Right atrium auricular region (tissue), 2 donors: ENCODE measurements around the gene AHI1. TPM values are rescaled to one million over a fixed set of nuclear protein-coding genes. Genes with fewer than 3 reads are reported as not detected.

Experiments used
- DNase-seq: peaks from one replicate; pipeline ENCODE4 v3.0.0-alpha.2; 2019; ENCODE audit warnings: low spot score
- H3K27ac ChIP-seq, 2 donors: fragments of 200-600 bp; sonication (generic); 1 replicate in 1 of 2; 2 replicates in 1 of 2; pipeline ENCODE4 v1.5.1; 2016 to 2019
- H3K27me3 ChIP-seq, 2 donors: fragments of 200-600 bp; sonication (generic); one replicate each; pipeline versions ENCODE4 v1.5.1 to v1.6.0; 2017 to 2019
- H3K36me3 ChIP-seq: fragments of 200-600 bp; sonication (generic); one replicate; pipeline ENCODE4 v1.5.1; 2016
- H3K4me1 ChIP-seq, 2 donors: fragments of 200-600 bp; sonication (generic); one replicate each; pipeline versions ENCODE4 v1.5.1 to v1.6.0; 2017 to 2019
- H3K4me3 ChIP-seq, 2 donors: fragments of 200-600 bp; sonication (generic); 1 replicate in 1 of 2; 2 replicates in 1 of 2; pipeline ENCODE4 v1.5.1; 2017 to 2019; ENCODE audit warnings: mild to moderate bottlenecking in 1 of 2, moderate library complexity in 1 of 2
- H3K9me3 ChIP-seq, 2 donors: fragments of 200-600 bp; sonication (generic); one replicate each; pipeline ENCODE4 v1.5.1; 2019
- CTCF ChIP-seq, 2 donors: fragments of 200-600 bp; sonication (generic); IDR thresholded peaks; one replicate each; pipeline ENCODE4 v1.5.1; 2019; ENCODE audit warnings: antibody characterized with exemption in 2 of 2
- total RNA-seq, 2 donors: library from RNA; depleted of rRNA; stranded (reverse); fragments of >200 nt; gene quantifications; one replicate each; pipeline ENCODE4 v1.1.0, GENCODE V29; 2016

AHI1 gene
- total RNA-seq, 2 donors from 2014 or later: 8.5 to 10.2 TPM

GRCh38 chr6:135519348-135519747 is 21.8 kb upstream of the AHI1 start:
- Histone ChIP-seq H3K9me3 (no peaks in the 10 kb centered on the region), H3K27me3 (no peaks in the 10 kb centered on the region), H3K36me3 (no peaks in the 10 kb centered on the region), H3K4me3 (no peak overlapping the region), H3K4me1 (no peaks in the 10 kb centered on the region), H3K27ac (no peak overlapping the region)
- no peak for DNase-seq
- no peak for TF ChIP-seq CTCF (IDR thresholded peaks at IDR 0.05)

- Histone ChIP-seq H3K27me3 (no peaks in the 10 kb centered on the region), H3K36me3 (no peaks in the 10 kb centered on the region), H3K4me3 (no peak overlapping the region), H3K4me1 (no peaks in the 10 kb centered on the region), H3K27ac (no peak overlapping the region), H3K9me3 (no peaks in the 10 kb centered on the region)
- TF ChIP-seq CTCF (IDR thresholded peaks at IDR 0.05): no peak
- DNase-seq: no peak
These were observed 20.0 kb upstream of the AHI1 start for GRCh38 chr6:135517527-135517926.

GRCh38 chr6:135514706-135515105 is 17.2 kb upstream of the AHI1 start:
- TF ChIP-seq CTCF (IDR thresholded peaks at IDR 0.05): no peak
- no peaks in the 10 kb centered on the region for H3K27me3 ChIP-seq
- no peaks in the 10 kb centered on the region for H3K9me3 ChIP-seq
- no peak overlapping the region for H3K27ac ChIP-seq
- H3K4me1 ChIP-seq: no peaks in the 10 kb centered on the region
- no peak for DNase-seq
- no peak overlapping the region for H3K4me3 ChIP-seq
- H3K36me3 ChIP-seq: no peaks in the 10 kb centered on the region

GRCh38 chr6:135506270-135506997 is 8.9 kb upstream of the AHI1 start:
- Histone ChIP-seq H3K4me1 (no peaks in the 10 kb centered on the region), H3K27me3 (no peaks in the 10 kb centered on the region), H3K9me3 (no peaks in the 10 kb centered on the region), H3K4me3 (no peak overlapping the region), H3K36me3 (no peaks in the 10 kb centered on the region), H3K27ac (no peak overlapping the region)
- no peak for DNase-seq
- TF ChIP-seq CTCF (IDR thresholded peaks at IDR 0.05): peak; percentile 42 to 67

- Histone ChIP-seq H3K27me3 (no peaks in the 10 kb centered on the region), H3K27ac (no peak overlapping the region), H3K36me3 (no peaks in the 10 kb centered on the region), H3K9me3 (no peaks in the 10 kb centered on the region), H3K4me3 (no peak overlapping the region), H3K4me1 (no peaks in the 10 kb centered on the region)
- TF ChIP-seq CTCF (IDR thresholded peaks at IDR 0.05): no peak
- no peak for DNase-seq
These were observed 8.1 kb upstream of the AHI1 start for GRCh38 chr6:135505648-135506047.

- Histone ChIP-seq H3K4me3 (no peak overlapping the region), H3K9me3 (no peaks in the 10 kb centered on the region), H3K27me3 (no peaks in the 10 kb centered on the region), H3K36me3 (no peaks in the 10 kb centered on the region), H3K27ac (no peak overlapping the region), H3K4me1 (no peaks in the 10 kb centered on the region)
- TF ChIP-seq CTCF (IDR thresholded peaks at IDR 0.05): no peak
- DNase-seq: no peak
These were observed 7.7 kb upstream of the AHI1 start for GRCh38 chr6:135505222-135505621.
